ENCODE results near the gene GNPDA1. TPM values are rescaled to one million over a fixed set of nuclear protein-coding genes. Genes with fewer than 3 reads are reported as not detected.
"Not testable (repeated sequence)": the region's sequence is repeated elsewhere in the genome, so short reads cannot be mapped to it uniquely, and the experiment has no call there.

The GNPDA1 gene
- total RNA-seq, 1 experiment from 2014 or later = 54.1 TPM

DNA sequence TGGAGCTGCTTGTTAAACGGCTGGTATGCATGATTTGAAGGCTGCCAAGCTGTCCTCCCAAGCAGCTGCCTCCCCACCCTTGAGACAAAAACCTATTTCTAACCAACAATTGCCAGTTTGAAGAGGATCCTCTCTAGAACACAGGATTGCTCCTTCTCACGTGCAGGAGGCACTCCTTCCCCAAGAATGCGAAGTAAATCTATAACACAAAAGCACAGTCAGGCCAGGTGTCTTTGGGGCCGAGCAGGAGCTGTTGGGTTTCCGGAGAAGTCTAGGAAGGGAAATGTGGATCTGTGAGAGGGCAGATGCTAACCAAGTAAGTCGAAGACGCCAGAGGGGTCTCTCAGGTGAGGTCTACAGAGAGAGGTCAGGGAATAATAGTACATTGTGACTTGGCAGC is 35.4 kb upstream of the GNPDA1 start:
- BruUV-seq (replicated peaks) = no TSS peak

DNA sequence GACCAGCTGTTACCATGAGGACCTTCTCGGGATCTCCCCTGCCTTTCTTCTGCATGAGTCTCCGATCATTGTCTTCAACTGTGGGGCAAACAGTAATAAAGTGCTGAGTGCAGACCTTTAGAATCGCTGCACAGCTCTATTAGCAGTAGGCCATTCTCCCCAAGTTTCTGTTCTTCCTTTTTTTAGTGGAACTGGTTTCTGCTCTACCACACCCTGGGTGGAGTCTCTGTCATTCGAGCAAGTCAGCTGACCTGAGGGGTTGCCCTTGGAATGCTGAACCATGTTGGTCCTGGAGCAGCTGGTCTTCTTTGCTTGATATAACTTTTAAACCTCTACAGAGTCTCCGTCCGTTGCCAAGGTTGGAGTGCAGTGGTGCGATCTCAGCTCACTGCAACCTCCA is 33.4 kb upstream of the GNPDA1 start:
- no peak overlapping the region for H3K4me3 ChIP-seq
- H3K4me2 ChIP-seq = no peak overlapping the region
- no TSS peak for BruUV-seq (replicated peaks)
- POLR2A ChIA-PET (ENCODE audit: unreplicated experiment) = no interaction called here
- intact Hi-C loops (cut with micrococcal nuclease; ENCODE audit: unreplicated experiment) = no loop called here
- no peaks in the 10 kb centered on the region for H3K9me3 ChIP-seq (ENCODE audit: insufficient read depth, low read depth)
- H3K4me1 ChIP-seq (replicated peaks; ENCODE audit: insufficient read depth) = 0 out of 2 replicates have a peak, but pooled peaks cover 4% of the 10 kb centered on the region
- no peaks in the 10 kb centered on the region for H3K27me3 ChIP-seq (ENCODE audit: insufficient read depth, low read depth)
- CTCF ChIA-PET = no interaction called here
- H3K9me2 ChIP-seq (ENCODE audit: insufficient read depth) = no peaks in the 10 kb centered on the region
- no peak overlapping the region for H3K27ac ChIP-seq
- TF ChIP-seq, protein P1, sequence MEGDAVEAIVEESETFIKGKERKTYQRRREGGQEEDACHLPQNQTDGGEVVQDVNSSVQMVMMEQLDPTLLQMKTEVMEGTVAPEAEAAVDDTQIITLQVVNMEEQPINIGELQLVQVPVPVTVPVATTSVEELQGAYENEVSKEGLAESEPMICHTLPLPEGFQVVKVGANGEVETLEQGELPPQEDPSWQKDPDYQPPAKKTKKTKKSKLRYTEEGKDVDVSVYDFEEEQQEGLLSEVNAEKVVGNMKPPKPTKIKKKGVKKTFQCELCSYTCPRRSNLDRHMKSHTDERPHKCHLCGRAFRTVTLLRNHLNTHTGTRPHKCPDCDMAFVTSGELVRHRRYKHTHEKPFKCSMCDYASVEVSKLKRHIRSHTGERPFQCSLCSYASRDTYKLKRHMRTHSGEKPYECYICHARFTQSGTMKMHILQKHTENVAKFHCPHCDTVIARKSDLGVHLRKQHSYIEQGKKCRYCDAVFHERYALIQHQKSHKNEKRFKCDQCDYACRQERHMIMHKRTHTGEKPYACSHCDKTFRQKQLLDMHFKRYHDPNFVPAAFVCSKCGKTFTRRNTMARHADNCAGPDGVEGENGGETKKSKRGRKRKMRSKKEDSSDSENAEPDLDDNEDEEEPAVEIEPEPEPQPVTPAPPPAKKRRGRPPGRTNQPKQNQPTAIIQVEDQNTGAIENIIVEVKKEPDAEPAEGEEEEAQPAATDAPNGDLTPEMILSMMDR (conservative IDR thresholded peaks at IDR 0.05) = no peak
- TF ChIP-seq EZH2 (IDR thresholded peaks at IDR 0.05; ENCODE audit: low read depth) = no peak
- H3K79me2 ChIP-seq (ENCODE audit: low read depth) = no peaks in the 10 kb centered on the region
- H2AFZ ChIP-seq = no peak overlapping the region
- no peaks in the 10 kb centered on the region for H3K36me3 ChIP-seq (ENCODE audit: low read depth)
- no peaks in the 10 kb centered on the region for H4K20me1 ChIP-seq (ENCODE audit: insufficient read depth)
- H3F3A ChIP-seq (ENCODE audit: insufficient read depth, low read depth) = no peaks in the 10 kb centered on the region
- DNase-seq = no peak

More for the DNA sequence above, 35.4 kb upstream of the GNPDA1 start:
- Histone ChIP-seq H3K9me3 (ENCODE audit: insufficient read depth, low read depth) (no peaks in the 10 kb centered on the region), H3K36me3 (ENCODE audit: low read depth) (no peaks in the 10 kb centered on the region), H3K27ac (no peak overlapping the region), H3K9me2 (ENCODE audit: insufficient read depth) (no peaks in the 10 kb centered on the region), H3K79me2 (ENCODE audit: low read depth) (no peaks in the 10 kb centered on the region), H3F3A (ENCODE audit: insufficient read depth, low read depth) (peaks cover 7% of the 10 kb centered on the region), H2AFZ (no peak overlapping the region), H3K4me2 (no peak overlapping the region), H3K4me3 (no peak overlapping the region), H4K20me1 (ENCODE audit: insufficient read depth) (no peaks in the 10 kb centered on the region), H3K27me3 (ENCODE audit: insufficient read depth, low read depth) (no peaks in the 10 kb centered on the region), H3K4me1 (replicated peaks; ENCODE audit: insufficient read depth) (peaks cover 11% of the 10 kb centered on the region)
- intact Hi-C loops (cut with micrococcal nuclease; ENCODE audit: unreplicated experiment) = no loop called here
- TF ChIP-seq EZH2 (IDR thresholded peaks at IDR 0.05; ENCODE audit: low read depth) = no peak
- TF ChIP-seq, protein P1 (conservative IDR thresholded peaks at IDR 0.05) = no peak
- ChIA-PET POLR2A (ENCODE audit: unreplicated experiment) (no interaction called here), CTCF (no interaction called here)
- DNase-seq = no peak

DNA sequence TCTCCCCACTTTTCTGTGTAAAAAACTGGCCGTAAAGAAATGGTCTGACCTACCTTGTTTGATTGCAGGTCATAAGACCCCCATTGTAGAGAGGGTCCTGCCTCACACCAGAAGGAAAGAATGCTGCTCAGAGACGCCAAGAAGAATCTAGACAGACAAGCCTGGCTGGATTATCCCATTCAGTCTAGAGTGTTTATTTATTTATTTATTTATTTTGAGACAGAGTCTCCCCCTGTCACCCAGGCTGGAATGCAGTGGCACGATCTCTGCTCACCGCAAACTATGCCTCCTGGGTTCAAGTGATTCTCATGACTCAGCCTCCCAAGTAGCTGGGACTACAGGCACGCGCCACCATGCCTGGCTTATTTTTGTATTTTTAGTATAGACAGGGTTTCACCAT is 28.1 kb upstream of the GNPDA1 start:
- DNase-seq; intact Hi-C loops (cut with micrococcal nuclease; ENCODE audit: unreplicated experiment); H4K20me1 ChIP-seq (ENCODE audit: insufficient read depth); H3K9me2 ChIP-seq (ENCODE audit: insufficient read depth); POLR2A ChIA-PET (ENCODE audit: unreplicated experiment); H3K9me3 ChIP-seq (ENCODE audit: insufficient read depth, low read depth); BruUV-seq (replicated peaks); CTCF ChIA-PET; H3K79me2 ChIP-seq (ENCODE audit: low read depth); H3K27ac ChIP-seq; H3K36me3 ChIP-seq (ENCODE audit: low read depth); H3K4me3 ChIP-seq; H3K4me1 ChIP-seq (replicated peaks; ENCODE audit: insufficient read depth); H3F3A ChIP-seq (ENCODE audit: insufficient read depth, low read depth); H3K27me3 ChIP-seq (ENCODE audit: insufficient read depth, low read depth): not testable (repeated sequence)
- Histone ChIP-seq H2AFZ (peak overlapping the region; percentile 17; the same call in 1 of the 2 replicates), H3K4me2 (0 out of 2 replicates have a peak overlapping the region, but pooled peaks have one; percentile 19)

DNA sequence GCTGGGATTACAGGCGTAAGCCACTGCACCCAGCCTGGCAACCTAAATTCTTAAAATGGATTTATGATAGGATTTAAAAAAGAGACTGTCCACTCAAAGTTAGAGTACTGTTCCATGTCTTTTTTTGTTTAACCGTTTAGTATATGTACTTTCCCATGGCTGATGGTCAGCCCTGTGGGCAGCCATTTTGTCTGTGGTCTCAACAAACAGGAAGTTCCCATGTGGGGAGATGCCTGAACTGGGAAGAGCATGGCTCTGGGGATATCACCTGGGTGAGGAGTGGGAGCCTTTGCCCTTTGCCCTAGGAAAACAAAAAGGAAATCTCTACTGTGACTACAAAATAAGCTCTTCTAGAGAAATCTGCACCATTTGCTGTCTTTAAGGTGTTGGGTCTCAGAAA is 27.5 kb upstream of the GNPDA1 start:
- CTCF ChIA-PET = no interaction called here

More for the DNA sequence above, 27.5 kb upstream of the GNPDA1 start:
- intact Hi-C loops (cut with micrococcal nuclease; ENCODE audit: unreplicated experiment) = no loop called here
- Histone ChIP-seq H3K27ac (no peak overlapping the region), H3K4me1 (replicated peaks; ENCODE audit: insufficient read depth) (peaks cover 4% of the 10 kb centered on the region; the same call in 1 of the 2 replicates), H3K79me2 (ENCODE audit: low read depth) (no peaks in the 10 kb centered on the region), H3K4me3 (no peak overlapping the region), H3K4me2 (0 out of 2 replicates have a peak overlapping the region, but pooled peaks have one; percentile 19), H3K9me2 (ENCODE audit: insufficient read depth) (no peaks in the 10 kb centered on the region), H3K27me3 (ENCODE audit: insufficient read depth, low read depth) (no peaks in the 10 kb centered on the region), H2AFZ (peak overlapping the region; percentile 17; the same call in 1 of the 2 replicates), H3F3A (ENCODE audit: insufficient read depth, low read depth) (no peaks in the 10 kb centered on the region), H3K9me3 (ENCODE audit: insufficient read depth, low read depth) (no peaks in the 10 kb centered on the region), H3K36me3 (ENCODE audit: low read depth) (no peaks in the 10 kb centered on the region), H4K20me1 (ENCODE audit: insufficient read depth) (no peaks in the 10 kb centered on the region)
- TF ChIP-seq EZH2 (IDR thresholded peaks at IDR 0.05; ENCODE audit: low read depth) = no peak
- TF ChIP-seq, protein P1 (conservative IDR thresholded peaks at IDR 0.05) = no peak
- POLR2A ChIA-PET (ENCODE audit: unreplicated experiment) = no interaction called here
- no TSS peak for BruUV-seq (replicated peaks)
- DNase-seq = no peak
